DOHH2 (cell line): Measurements from ENCODE around the gene SHANK2.

ENCODE experiments used
- H3F3A ChIP-seq: fragments of 200-600 bp; sonication (generic), shearing (Covaris generic); 2 replicates; pipeline ENCODE4 v1.6.0; 2016; ENCODE audit warnings: antibody characterized with exemption, mild to moderate bottlenecking; ENCODE audit not compliant: control insufficient read depth, insufficient read depth
- H3K27ac ChIP-seq: fragments of 200-600 bp; sonication (generic); 2 replicates; pipeline ENCODE4 v1.5.1; 2014; ENCODE audit warnings: low read depth, mild to moderate bottlenecking, low read length, moderate library complexity
- H3K27me3 ChIP-seq: fragments of 200-600 bp; sonication (generic); 2 replicates; pipeline ENCODE4 v1.6.1; 2014; ENCODE audit warnings: mild to moderate bottlenecking, low read length, mixed read lengths; ENCODE audit not compliant: control insufficient read depth
- H3K36me3 ChIP-seq: fragments of 200-600 bp; sonication (generic); 2 replicates; pipeline ENCODE4 v1.6.1; 2014; ENCODE audit warnings: mild to moderate bottlenecking, low read length, moderate library complexity, mixed read lengths; ENCODE audit not compliant: control insufficient read depth
- H3K4me1 ChIP-seq: fragments of 200-600 bp; sonication (generic); 2 replicates; pipeline ENCODE4 v1.6.1; 2014; ENCODE audit warnings: mild to moderate bottlenecking, low read length, mixed read lengths; ENCODE audit not compliant: control insufficient read depth
- H3K4me2 ChIP-seq: fragments of 200-600 bp; sonication (generic); 2 replicates; pipeline ENCODE4 v1.6.0; 2014; ENCODE audit warnings: mild to moderate bottlenecking, low read length, moderate library complexity
- H3K4me3 ChIP-seq: fragments of 200-600 bp; sonication (generic); 2 replicates; pipeline ENCODE4 v1.5.1; 2014; ENCODE audit warnings: mild to moderate bottlenecking, low read length, mixed read lengths
- H3K79me2 ChIP-seq: fragments of 200-600 bp; sonication (generic); 2 replicates; pipeline ENCODE4 v1.6.1; 2014; ENCODE audit warnings: mild to moderate bottlenecking, low read length, mixed read lengths; ENCODE audit not compliant: control insufficient read depth
- H3K9me2 ChIP-seq: fragments of 200-600 bp; sonication (generic); replicated peaks from 2 replicates; pipeline ENCODE4 v1.6.1; 2014; ENCODE audit warnings: mild to moderate bottlenecking, low read length, mixed read lengths; ENCODE audit not compliant: control insufficient read depth
- H3K9me3 ChIP-seq: fragments of 200-600 bp; sonication (generic); 2 replicates; pipeline ENCODE4 v1.6.1; 2014; ENCODE audit warnings: antibody characterized with exemption, low read length, mixed read lengths; ENCODE audit not compliant: control insufficient read depth, insufficient read depth
- H4K20me1 ChIP-seq: fragments of 200-600 bp; sonication (generic); 2 replicates; pipeline ENCODE4 v1.6.0; 2014; ENCODE audit warnings: low read depth, mild to moderate bottlenecking, antibody characterized with exemption, low read length, moderate library complexity; ENCODE audit not compliant: control insufficient read depth, insufficient read depth
- EZH2phosphoT487 ChIP-seq: fragments of 200-600 bp; sonication (generic); IDR thresholded peaks from 2 replicates; pipeline ENCODE4 v1.6.1; 2017; ENCODE audit warnings: borderline replicate concordance, mild to moderate bottlenecking, antibody characterized with exemption, low read length, moderate library complexity, mixed read lengths
- TF ChIP-seq, protein P1 (sequence below): fragments of 200-600 bp; sonication (generic); IDR thresholded peaks from one replicate; pipeline ENCODE4 v1.5.1; 2014; ENCODE audit warnings: antibody characterized with exemption, mild to moderate bottlenecking, low read depth, low read length; ENCODE audit not compliant: poor library complexity, severe bottlenecking

Gene SHANK2

GRCh38 chr11:71285111-71285510, 32.7 kb upstream of the SHANK2 start:
- H3K27ac ChIP-seq: no peak overlapping the region
- H3K27me3 ChIP-seq: no peaks in the 10 kb centered on the region; the same call in 1 of the 2 replicates
- no peaks in the 10 kb centered on the region for H3F3A ChIP-seq
- no peaks in the 10 kb centered on the region for H3K79me2 ChIP-seq
- no peaks in the 10 kb centered on the region for H3K36me3 ChIP-seq
- H3K9me3 ChIP-seq: 0 out of 2 replicates have a peak, but pooled peaks cover 3% of the 10 kb centered on the region
- H3K9me2 ChIP-seq: no peaks in the 10 kb centered on the region
- no peak overlapping the region for H3K4me3 ChIP-seq
- no peak overlapping the region for H3K4me2 ChIP-seq
- no peak for TF ChIP-seq EZH2phosphoT487
- TF ChIP-seq, protein P1, sequence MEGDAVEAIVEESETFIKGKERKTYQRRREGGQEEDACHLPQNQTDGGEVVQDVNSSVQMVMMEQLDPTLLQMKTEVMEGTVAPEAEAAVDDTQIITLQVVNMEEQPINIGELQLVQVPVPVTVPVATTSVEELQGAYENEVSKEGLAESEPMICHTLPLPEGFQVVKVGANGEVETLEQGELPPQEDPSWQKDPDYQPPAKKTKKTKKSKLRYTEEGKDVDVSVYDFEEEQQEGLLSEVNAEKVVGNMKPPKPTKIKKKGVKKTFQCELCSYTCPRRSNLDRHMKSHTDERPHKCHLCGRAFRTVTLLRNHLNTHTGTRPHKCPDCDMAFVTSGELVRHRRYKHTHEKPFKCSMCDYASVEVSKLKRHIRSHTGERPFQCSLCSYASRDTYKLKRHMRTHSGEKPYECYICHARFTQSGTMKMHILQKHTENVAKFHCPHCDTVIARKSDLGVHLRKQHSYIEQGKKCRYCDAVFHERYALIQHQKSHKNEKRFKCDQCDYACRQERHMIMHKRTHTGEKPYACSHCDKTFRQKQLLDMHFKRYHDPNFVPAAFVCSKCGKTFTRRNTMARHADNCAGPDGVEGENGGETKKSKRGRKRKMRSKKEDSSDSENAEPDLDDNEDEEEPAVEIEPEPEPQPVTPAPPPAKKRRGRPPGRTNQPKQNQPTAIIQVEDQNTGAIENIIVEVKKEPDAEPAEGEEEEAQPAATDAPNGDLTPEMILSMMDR: no peak
- H4K20me1 ChIP-seq: no peaks in the 10 kb centered on the region
- no peaks in the 10 kb centered on the region for H3K4me1 ChIP-seq

GRCh38 chr11:71284525-71285092, 32.2 kb upstream of the SHANK2 start:
- H3K4me3 ChIP-seq: no peak overlapping the region
- TF ChIP-seq EZH2phosphoT487: no peak
- TF ChIP-seq, protein P1: no peak
- no peaks in the 10 kb centered on the region for H3K4me1 ChIP-seq
- H3K4me2 ChIP-seq: no peak overlapping the region
- H3K27ac ChIP-seq: no peak overlapping the region
- H3F3A ChIP-seq: no peaks in the 10 kb centered on the region
- no peaks in the 10 kb centered on the region; the same call in 1 of the 2 replicates for H3K27me3 ChIP-seq
- no peaks in the 10 kb centered on the region for H4K20me1 ChIP-seq
- H3K79me2 ChIP-seq: no peaks in the 10 kb centered on the region
- no peaks in the 10 kb centered on the region for H3K36me3 ChIP-seq
- 0 out of 2 replicates have a peak, but pooled peaks cover 1% of the 10 kb centered on the region for H3K9me3 ChIP-seq
- no peaks in the 10 kb centered on the region for H3K9me2 ChIP-seq

GRCh38 chr11:71283971-71284441, 31.6 kb upstream of the SHANK2 start:
- Histone ChIP-seq H3K36me3 (no peaks in the 10 kb centered on the region), H3F3A (no peaks in the 10 kb centered on the region), H3K4me2 (no peak overlapping the region), H3K27me3 (no peaks in the 10 kb centered on the region; the same call in 1 of the 2 replicates), H3K9me3 (no peaks in the 10 kb centered on the region), H3K4me1 (no peaks in the 10 kb centered on the region), H3K27ac (no peak overlapping the region), H4K20me1 (no peaks in the 10 kb centered on the region), H3K79me2 (no peaks in the 10 kb centered on the region), H3K9me2 (no peaks in the 10 kb centered on the region), H3K4me3 (no peak overlapping the region)
- no peak for TF ChIP-seq EZH2phosphoT487
- TF ChIP-seq, protein P1: no peak
